Vagina (tissue), 2 donors: ENCODE measurements around the gene DNMT1.

Experiments
- CTCF ChIP-seq, 3 experiments: fragments of 450-650 bp in 2 of 3; fragments of 200-600 bp in 1 of 3; sonication (generic) in 1 of 3; IDR thresholded peaks; one replicate each; pipeline ENCODE4 v1.5.1; 2017 to 2019; ENCODE audit warnings: antibody characterized with exemption in 3 of 3, mild to moderate bottlenecking in 2 of 3, moderate library complexity in 2 of 3
- POLR2A ChIP-seq, 2 donors: fragments of 450-650 bp; IDR thresholded peaks; one replicate each; pipeline ENCODE4 v1.6.1; 2017; ENCODE audit warnings: antibody characterized with exemption in 2 of 2, mild to moderate bottlenecking in 2 of 2, moderate library complexity in 2 of 2
- POLR2AphosphoS5 ChIP-seq, 2 donors: sonication (generic); formaldehyde crosslinking; IDR thresholded peaks; one replicate each; pipeline ENCODE4 v1.9.0; 2017; ENCODE audit warnings: antibody characterized with exemption in 2 of 2, mild to moderate bottlenecking in 2 of 2, low read depth in 1 of 2; ENCODE audit not compliant: insufficient read depth in 1 of 2

GRCh38 chr19:10151521-10151920 is 43.2 kb downstream of the DNMT1 start:
- TF ChIP-seq POLR2A (IDR thresholded peaks at IDR 0.05): no peak
- no peak for TF ChIP-seq POLR2AphosphoS5 (IDR thresholded peaks at IDR 0.05; ENCODE audit: insufficient read depth in 1 of 2, low read depth in 1 of 2)
- no peak for TF ChIP-seq CTCF (IDR thresholded peaks at IDR 0.05)
